Measurements from ENCODE around the gene DPF3. TPM values are rescaled to one million over a fixed set of nuclear protein-coding genes. Genes with fewer than 3 reads are reported as not detected.
A peak's percentile ranks its signal among the peaks of the same experiment; 100 is the strongest.
"Not testable (repeated sequence)": the region's sequence is repeated elsewhere in the genome, so short reads cannot be mapped to it uniquely, and the experiment has no call there.

Gene DPF3
- total RNA-seq, 1 donor from 2014 or later = 3.0 TPM

DNA sequence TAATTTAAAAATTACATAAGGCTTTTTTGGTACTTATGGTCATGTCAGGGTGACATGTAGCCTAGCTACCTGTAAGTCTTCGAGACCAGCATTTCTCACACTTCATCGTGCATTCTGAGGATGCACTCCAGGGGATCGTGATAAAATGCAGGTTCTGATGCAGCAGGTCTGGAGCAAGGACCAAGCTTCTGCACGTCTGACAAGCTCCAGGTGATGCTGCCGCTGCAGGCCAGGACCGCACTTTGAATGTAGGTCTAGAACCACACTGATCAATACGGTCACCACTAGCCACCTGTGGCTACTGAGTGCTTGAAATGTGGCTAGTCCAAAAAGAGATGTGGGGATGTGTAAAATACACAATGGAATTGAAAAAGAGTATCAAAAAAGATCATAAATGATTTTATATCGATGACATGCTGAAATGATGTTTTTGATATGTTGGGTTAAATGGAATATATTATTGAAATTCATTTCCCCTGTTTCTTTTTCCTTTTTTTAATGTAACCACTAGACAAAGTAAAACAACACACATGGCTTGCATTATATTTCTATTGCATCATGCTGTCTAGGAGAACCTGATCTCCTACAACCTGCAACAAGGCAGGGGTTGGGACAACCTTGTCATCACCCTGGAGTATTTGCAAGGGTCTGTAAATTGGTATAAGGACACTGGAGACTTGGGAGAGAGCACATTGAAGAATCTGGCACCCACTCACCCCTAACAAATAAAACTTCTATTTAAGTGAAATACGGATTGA, 142.4 kb downstream of the DPF3 start:
- Mint-ChIP-seq H3K27me3 (ENCODE audit: unreplicated experiment) (peaks cover 1% of the 10 kb centered on the region), H3K27ac (ENCODE audit: unreplicated experiment) (no peak overlapping the region), H3K4me3 (ENCODE audit: unreplicated experiment) (no peak overlapping the region), H3K4me1 (ENCODE audit: unreplicated experiment) (no peaks in the 10 kb centered on the region), H3K9me3 (ENCODE audit: unreplicated experiment) (no peaks in the 10 kb centered on the region), H3K36me3 (ENCODE audit: low read depth, unreplicated experiment) (peaks cover 12% of the 10 kb centered on the region)
- TF ChIP-seq, protein P1, sequence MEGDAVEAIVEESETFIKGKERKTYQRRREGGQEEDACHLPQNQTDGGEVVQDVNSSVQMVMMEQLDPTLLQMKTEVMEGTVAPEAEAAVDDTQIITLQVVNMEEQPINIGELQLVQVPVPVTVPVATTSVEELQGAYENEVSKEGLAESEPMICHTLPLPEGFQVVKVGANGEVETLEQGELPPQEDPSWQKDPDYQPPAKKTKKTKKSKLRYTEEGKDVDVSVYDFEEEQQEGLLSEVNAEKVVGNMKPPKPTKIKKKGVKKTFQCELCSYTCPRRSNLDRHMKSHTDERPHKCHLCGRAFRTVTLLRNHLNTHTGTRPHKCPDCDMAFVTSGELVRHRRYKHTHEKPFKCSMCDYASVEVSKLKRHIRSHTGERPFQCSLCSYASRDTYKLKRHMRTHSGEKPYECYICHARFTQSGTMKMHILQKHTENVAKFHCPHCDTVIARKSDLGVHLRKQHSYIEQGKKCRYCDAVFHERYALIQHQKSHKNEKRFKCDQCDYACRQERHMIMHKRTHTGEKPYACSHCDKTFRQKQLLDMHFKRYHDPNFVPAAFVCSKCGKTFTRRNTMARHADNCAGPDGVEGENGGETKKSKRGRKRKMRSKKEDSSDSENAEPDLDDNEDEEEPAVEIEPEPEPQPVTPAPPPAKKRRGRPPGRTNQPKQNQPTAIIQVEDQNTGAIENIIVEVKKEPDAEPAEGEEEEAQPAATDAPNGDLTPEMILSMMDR (IDR thresholded peaks at IDR 0.05; ENCODE audit: unreplicated experiment) = no peak
- no peak for DNase-seq (ENCODE audit: low spot score)

DNA sequence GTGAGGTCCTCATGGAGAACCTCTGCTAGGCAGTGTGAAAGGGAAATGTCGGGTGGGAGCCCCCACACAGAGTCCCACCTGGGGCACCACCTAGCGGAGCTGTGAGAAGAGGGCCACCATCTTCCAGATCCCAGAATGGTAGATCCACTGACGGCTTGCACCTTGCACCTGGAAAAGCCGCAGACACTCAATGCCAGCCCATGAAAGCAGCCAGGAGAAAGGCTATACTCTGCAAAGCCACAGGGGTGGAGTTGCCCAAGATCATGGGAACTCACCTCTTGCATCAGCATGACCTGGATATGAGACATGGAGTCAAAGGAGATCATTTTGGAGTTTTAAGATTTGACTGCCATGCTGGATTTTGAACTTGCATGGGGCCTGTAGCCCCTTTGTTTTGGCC, 145.0 kb downstream of the DPF3 start:
- H3K36me3 Mint-ChIP-seq (ENCODE audit: low read depth, unreplicated experiment) = peaks cover 12% of the 10 kb centered on the region
- not testable (repeated sequence) for H3K9me3 Mint-ChIP-seq (ENCODE audit: unreplicated experiment); H3K27ac Mint-ChIP-seq (ENCODE audit: unreplicated experiment); DNase-seq (ENCODE audit: low spot score); H3K4me1 Mint-ChIP-seq (ENCODE audit: unreplicated experiment); H3K27me3 Mint-ChIP-seq (ENCODE audit: unreplicated experiment); H3K4me3 Mint-ChIP-seq (ENCODE audit: unreplicated experiment)

DNA sequence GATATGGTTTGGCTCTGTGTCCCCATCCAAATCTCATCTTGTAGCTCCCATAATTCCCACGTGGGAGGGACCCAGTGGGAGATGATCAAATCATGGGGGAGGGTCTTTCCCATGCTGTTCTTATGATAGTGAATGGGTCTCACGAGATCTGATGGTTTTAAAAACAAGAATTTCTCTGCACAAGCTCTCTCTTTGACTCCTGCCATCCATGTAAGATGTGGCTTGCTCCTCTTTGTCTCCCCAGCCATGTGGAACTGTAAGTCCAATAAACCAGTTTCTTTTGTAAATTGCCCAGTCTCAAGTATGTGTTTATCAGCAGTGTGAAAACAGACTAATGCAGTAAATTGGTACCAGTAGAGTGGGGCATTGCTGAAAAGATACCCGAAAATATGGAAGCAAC, 146.2 kb downstream of the DPF3 start:
- Mint-ChIP-seq H3K36me3 (ENCODE audit: low read depth, unreplicated experiment) (peaks cover 12% of the 10 kb centered on the region), H3K27ac (ENCODE audit: unreplicated experiment) (no peak overlapping the region), H3K27me3 (ENCODE audit: unreplicated experiment) (peaks cover 1% of the 10 kb centered on the region), H3K9me3 (ENCODE audit: unreplicated experiment) (no peaks in the 10 kb centered on the region), H3K4me1 (ENCODE audit: unreplicated experiment) (no peaks in the 10 kb centered on the region), H3K4me3 (ENCODE audit: unreplicated experiment) (peak overlapping the region; percentile 9)
- TF ChIP-seq, protein P1 (IDR thresholded peaks at IDR 0.05; ENCODE audit: unreplicated experiment) = no peak
- no peak for DNase-seq (ENCODE audit: low spot score)

DNA sequence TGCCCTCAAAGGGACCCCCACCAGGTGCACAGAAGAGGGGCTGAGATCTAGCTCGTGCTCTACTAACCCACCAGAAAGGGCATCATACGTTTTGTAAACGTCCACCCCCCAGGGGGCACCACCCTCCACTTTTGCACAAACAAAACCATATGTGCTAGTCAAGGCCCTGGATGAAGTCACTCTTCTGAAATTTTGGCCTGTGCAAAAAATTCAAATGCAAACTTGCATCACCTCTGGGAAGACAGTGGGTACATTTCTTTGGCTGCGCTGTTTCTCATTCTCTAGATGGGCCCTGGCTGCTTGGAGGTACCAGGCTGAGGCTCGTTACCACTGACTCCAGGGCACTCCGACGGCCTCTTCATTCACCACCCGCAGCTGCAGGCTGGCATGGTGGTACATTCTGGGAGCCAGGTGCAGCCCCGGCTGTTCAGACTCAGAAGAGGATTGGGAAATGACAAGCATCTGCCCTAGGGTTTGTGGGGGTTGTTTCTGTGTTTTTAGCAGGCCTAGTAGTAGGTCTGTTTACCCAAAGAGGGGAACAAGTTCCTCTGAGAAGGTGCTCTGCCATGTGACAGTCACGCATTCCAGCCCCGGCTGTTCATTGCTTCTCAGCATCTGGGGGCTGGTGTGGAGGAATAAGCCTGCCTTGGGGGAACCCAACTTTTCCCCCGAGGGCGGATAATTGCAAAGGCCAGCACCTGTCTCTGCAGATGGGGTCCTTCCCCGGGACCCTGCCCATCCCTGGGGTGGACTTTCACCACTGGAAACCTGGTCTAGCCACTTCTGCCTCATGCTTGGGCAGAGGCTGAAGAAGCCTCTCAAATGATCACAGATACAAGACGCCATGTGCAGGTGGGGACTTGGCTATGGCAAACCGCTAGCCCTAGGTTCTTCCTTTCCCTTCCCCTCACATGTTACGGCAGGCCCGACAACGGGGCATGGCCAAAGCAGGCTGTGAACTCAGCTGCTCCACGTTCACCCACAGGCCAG, 147.6 kb downstream of the DPF3 start:
- Mint-ChIP-seq H3K9me3 (ENCODE audit: unreplicated experiment) (no peaks in the 10 kb centered on the region), H3K27me3 (ENCODE audit: unreplicated experiment) (peaks cover 1% of the 10 kb centered on the region), H3K36me3 (ENCODE audit: low read depth, unreplicated experiment) (peaks cover 12% of the 10 kb centered on the region), H3K27ac (ENCODE audit: unreplicated experiment) (no peak overlapping the region), H3K4me1 (ENCODE audit: unreplicated experiment) (no peaks in the 10 kb centered on the region), H3K4me3 (ENCODE audit: unreplicated experiment) (no peak overlapping the region)
- TF ChIP-seq, protein P1 (IDR thresholded peaks at IDR 0.05; ENCODE audit: unreplicated experiment) = no peak
- DNase-seq (ENCODE audit: low spot score) = no peak

DNA sequence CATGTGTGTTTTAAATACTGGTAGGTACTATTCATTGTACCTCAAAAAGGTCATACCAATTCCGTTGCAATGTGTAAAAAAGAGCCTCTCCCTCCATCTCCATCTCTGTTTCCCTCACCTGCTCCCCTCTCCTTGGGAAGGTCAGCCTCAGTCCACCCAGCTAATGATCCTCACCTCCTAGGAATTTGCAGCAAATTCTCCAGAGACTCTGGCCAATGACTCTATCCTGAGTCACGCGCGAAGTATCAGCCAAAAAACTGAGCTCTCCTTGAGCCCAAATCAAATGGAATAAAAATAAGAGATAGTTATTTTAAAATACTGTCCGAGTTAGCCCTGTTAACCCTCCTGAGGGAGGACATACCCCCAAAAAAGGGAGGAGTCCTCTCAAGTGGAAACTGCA, 148.4 kb downstream of the DPF3 start:
- Mint-ChIP-seq H3K4me1 (ENCODE audit: unreplicated experiment) (no peaks in the 10 kb centered on the region), H3K27ac (ENCODE audit: unreplicated experiment) (no peak overlapping the region), H3K4me3 (ENCODE audit: unreplicated experiment) (no peak overlapping the region), H3K36me3 (ENCODE audit: low read depth, unreplicated experiment) (peaks cover 12% of the 10 kb centered on the region), H3K27me3 (ENCODE audit: unreplicated experiment) (peaks cover 1% of the 10 kb centered on the region), H3K9me3 (ENCODE audit: unreplicated experiment) (no peaks in the 10 kb centered on the region)
- TF ChIP-seq, protein P1 (IDR thresholded peaks at IDR 0.05; ENCODE audit: unreplicated experiment) = no peak
- DNase-seq (ENCODE audit: low spot score) = no peak

All from endothelial cell (in vitro differentiated cells).